ENCODE measurements around the gene LATS2.

LATS2 gene

DNA sequence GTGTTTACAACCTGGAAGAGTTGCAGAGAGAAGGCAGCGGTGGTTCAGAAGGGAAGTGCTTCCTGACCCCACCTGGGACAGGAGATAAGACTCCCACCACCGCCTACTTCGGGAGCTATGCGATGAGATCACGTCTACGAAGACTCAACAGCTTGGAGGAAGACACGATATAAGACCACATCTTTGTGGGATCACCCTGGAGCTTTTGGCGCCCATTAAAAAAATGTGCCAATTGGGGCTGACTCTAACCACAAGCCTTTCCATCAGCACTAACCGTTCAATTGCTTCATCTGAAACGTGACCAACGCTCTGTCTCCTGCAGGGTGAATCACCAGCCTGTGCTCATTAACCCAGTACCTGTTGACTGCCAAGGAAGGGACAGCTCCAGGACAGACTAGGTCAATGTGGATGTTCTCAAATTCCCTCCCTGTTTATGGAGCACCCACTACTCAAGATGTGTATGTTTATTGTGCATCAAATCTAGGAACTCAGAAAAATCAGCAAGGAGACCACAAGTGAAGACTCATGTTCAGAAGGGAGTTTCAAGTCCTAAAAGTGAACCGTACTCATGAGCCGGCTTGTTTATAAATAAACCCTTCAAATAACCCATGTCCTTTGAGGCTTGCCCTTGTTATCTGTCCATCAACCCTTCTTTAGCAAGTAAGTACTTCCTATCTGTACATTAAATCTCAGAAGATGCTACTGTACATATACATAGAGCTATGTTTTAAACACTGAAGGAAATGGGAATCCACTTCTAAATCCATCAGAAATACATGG lies 67.5 kb downstream of the LATS2 start:
- DNase-seq (ENCODE audit: low read depth, low spot score) = no peak

DNA sequence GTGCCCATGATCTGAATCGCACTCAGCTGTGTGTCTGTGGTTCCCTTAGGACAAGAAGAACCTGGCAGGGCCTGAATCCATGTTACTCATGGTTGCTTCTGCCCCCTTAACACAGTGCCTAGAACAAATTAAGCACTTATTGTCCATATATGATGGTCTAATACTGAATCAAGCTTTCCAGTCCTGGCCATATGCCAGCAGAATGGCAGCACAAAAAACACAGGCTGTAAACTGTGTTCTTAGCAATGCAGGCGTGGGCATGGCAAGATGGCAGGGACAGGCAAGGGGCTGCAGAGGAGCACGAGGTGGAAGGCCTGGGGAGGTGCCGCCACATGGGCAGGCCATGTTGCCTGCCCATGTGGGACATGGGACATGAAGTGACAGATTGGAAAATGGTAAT lies 68.2 kb downstream of the LATS2 start:
- DNase-seq (ENCODE audit: low read depth, low spot score) = no peak

DNA sequence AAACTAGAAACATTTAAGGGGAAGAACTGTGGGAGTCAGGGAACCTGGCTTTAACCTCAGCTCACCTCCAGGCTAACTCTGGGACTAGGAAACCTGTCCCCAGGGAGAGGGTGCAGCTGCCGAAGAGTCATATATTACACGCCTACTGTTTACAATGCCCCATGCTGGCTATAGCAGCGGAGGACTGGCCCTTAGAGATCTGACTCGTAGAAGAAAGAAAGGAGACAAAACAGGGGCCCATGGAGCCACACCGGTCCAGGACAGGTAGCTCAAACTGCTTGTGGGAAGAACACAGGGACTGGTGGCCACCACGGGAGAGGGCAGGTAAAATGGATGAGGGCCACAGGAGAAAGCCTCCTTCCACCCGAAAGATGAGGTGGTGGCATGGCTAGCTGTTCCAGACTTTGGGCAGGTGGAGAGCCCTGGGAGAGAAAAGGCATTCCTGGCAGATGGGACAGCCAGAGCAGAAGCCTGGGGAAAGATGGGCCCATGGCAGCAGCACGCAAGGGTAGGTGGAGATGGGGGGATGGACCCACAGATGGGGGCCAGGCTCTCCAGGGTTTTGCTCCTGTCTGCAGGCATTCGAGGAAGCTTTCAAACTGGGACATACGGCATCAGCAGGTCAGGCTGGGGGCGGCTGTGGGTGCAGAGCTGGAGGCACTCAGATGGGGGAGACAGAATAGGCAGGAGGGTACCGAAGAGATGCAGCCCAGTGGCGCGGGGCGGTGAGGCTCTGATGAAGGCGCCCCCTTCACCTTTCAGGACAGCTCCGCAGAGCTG lies 69.5 kb downstream of the LATS2 start:
- no peak for DNase-seq (ENCODE audit: low read depth, low spot score)

DNA sequence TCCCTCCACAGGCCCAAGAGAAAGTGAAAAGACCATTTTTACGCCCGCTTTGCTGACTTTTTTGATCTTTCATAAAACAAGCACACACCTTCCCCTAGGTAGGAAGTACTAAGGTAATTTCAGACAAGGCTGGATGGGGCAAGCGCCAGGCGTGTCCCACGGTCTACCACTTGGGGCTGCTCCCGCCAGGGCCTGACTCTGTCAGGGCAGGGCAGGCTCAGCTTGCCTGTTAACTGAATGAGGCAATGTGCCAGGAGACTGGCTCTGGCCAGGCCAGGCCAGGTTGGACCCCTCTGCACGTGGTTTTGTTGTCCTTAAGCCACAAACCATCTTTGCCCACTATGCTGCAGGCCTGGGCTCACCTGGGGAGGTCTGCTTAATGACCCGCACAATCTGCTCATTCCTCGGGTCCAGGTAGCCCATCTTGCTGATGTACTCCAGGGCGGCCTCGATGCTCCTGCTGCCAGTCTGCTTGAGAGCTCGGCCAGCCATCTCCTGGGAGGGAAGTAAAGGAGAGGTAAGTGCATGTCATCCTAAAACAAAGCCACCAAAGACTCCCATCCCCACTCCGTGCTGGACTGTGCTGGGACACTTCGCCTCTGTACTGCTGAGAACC lies 70.4 kb downstream of the LATS2 start:
- no peak for DNase-seq (ENCODE audit: low read depth, low spot score)

DNA sequence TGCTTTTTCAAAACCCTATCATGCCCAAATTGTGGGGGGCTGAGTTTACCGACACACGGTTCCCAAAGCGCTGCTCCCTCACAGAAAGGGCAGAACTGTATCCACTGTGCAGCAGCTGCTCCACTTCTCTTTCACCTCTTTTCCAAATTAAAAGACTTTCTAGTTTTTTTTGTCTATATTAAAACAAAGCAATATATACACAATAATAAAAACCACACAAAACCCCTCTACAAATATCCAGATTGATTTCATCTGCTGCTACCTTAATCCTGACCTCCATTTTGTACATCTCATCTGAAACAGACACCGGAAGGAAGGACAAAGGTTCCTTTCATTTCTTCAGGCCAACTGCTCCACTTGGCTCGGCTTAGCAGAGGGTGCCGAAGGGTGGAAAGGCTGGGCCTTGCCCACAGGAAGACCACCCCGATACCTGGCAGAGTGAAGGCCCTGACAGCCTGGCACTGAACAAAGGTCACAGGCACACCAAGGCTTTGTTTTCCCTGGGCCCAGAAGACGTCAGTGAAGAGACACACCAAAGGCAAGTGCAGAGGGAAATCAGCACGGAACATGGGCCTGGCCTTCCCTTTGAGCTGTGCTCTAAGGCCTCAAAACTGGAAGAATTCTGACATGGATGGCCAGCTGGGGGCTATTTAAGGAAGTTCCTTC lies 71.6 kb downstream of the LATS2 start:
- DNase-seq (ENCODE audit: low read depth, low spot score) = no peak

DNA sequence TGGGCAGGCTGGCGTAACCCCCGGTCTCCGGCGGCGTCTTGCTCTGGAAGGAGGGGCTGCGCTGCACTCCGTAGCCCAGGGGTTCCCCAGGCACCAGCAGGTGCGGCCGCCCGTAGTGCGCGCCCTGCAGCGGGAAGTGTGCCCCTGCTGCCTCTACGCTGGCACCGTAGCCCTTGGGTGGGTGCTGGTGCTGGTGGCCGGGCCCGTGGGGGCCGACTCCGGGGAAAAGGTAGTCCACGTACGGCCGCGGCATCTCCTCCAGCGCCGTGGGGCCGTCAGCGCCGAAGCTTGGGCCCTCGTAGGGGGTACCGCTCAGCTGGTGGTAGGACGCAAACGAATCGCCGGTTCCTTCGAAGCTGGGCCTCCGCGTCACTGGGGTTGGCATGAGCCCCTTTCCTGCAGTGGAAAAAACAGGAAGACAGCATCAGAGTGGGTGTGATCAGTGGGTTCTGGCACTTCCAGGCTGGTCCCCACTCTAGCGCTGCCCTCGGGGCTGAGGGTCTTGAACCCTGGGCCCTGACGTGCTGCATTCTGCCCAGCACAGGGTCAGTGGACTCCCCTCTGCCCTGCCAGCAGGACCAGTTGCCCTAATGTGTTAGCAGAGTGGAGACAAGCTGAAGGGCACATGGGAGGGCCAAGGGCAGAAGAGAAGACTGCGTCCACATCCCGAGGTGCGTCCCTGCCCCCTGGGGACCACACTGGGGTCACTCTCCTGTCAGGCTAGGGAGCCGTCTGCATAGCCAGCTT lies 72.3 kb downstream of the LATS2 start:
- no peak for DNase-seq (ENCODE audit: low read depth, low spot score)

DNA sequence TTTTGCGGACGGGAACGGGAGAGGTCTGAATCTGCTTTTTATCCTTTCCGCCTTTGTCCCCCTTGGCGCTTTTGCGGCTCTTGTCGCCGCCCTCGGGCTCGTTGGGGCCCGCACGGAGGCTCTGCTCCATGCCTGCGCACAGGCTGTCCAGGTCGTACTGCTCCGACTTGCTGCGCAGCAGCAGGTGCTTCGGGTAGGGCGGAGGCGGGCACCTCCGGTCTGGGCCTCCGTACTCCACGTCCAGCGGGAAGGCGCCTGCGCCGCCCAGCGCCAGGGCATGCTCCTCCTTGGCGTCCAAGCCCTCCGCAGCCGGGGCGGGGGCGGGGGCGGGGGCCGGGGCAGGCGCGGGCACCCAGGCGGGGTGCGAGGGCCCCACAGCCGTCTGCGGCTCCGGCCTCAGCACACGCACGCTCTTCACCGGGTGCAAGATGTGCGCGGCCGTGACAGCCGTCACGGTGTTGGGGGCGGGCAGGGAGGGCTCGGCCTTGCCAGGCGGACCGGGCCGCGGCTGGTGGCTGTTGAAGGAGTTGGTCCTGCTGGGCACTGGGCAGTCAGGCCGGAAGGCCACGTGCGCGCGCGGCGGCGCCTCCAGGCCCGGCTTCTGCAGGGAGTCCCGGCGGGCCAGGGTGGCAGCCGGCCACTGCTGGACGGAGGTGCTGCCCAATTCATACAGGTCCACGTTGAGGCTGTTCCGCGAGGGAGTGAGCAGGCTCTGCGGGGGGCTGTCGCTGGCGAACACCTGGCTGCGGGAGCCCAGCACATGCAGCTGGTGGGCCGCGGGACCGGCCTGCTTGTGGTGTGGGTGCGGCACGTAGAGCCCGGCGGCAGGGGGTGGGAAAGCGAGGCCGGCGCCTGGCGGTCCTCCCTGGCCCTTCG lies 73.1 kb downstream of the LATS2 start:
- DNase-seq (ENCODE audit: low read depth, low spot score) = no peak

DNA sequence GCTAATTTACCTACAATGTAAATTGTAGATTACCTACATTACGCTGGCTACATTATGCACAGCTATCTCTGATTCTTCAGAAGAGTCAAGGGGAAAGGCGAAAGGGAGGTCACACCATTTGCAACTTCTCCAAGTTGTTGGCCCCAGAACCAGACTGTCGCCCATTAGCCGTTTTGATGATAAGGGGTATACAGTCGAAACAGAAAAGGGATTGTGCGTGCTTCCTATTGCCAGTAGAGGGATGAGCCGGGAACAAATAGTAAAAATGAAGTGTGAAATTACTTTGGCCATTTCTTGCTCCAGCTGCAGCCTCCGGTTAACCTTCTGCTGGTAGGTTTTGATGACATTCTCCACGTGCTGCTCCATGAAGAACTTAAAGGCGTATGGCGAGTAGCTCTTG lies 73.8 kb downstream of the LATS2 start:
- DNase-seq (ENCODE audit: low read depth, low spot score) = no peak

DNA sequence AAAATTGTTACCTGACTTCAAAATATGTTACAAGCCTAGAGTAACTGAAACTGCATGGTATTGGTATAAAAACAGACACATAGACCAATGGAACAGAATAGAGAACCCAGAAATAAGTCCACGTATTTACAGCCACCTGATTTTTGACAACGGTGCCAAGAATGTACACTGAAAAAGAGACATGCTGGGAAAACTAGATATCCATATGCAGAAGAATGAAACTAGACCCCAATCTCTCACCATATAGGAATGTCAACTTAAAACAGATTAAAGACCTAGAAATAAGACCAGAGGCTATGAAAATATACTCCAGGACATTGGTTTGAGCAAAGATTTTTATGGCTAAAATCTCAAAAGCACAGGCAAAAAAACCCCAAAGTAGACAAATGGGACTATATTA lies 76.5 kb downstream of the LATS2 start:
- DNase-seq (ENCODE audit: low read depth, low spot score) = no peak

DNA sequence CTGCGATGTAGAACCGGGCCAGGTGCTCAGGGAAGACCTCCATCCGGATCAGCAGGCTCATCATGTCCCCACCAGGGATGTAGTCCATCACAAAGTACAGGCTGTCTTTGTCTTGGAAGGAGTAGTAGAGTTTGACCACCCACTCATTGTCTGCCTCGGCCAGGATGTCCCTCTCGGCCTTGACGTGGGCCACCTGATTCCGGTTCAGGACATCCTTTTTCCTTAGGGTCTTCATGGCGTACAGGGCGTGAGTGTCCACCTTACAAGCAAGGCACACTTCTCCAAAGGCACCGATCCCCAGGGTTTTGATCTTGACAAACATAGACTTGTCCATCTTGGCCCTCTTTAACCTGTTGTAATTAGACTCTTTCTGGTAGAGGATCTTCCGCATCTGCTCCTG lies 78.0 kb downstream of the LATS2 start:
- no peak for DNase-seq (ENCODE audit: low read depth, low spot score)

DNA sequence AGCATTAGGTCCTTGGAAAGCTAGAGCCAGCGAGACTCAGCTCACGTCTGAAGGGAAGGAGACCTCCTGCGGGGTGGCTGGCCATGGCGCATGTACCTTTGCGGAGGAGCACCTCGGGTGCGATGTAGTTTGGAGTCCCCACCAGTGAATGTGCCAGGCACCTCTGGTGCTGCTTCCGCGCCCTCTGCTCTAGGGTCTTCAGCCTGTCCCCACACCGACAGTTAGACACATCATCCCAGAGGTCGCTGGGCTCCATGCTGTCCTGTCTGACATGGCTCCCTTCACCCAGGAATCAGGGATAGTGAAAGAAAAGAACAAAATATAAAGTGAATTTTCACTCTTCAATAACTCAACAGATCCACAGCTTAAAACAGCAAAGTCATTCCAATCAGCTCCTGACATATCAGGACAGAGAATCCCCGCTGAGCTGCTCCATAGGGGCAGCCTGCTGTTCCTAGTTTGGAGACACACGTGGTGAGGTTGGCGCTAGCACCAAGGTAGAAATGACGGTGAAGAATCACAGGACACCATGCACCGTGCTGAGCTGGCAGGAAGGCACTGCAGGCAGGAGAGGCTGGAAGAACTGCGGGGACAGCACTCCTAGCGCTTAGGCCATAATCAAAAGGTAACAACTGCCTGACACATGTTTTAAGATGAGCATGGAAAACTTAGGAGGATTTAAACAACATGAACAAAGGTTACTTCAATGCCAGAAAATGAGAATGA lies 79.9 kb downstream of the LATS2 start:
- no peak for DNase-seq (ENCODE audit: low read depth, low spot score)

DNA sequence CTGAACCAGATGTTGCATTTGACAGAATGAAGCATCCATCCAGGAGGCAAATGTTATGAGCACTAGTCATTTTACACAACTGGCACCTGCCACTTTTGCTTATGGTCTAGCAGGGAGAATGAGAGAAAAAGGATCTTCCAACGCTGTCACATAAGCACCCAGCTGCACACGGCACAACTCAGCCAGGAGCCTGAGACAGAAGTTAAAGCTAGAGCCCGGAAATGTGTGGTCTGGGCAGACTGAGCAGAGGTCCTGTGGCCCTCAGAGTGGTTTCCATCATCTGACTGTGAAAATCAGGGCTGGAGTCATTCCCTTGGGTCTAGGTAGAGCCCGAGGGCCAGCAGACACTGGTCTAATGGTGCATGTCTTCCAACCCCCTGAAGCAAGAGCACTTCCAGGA lies 80.5 kb downstream of the LATS2 start:
- no peak for DNase-seq (ENCODE audit: low read depth, low spot score)

DNA sequence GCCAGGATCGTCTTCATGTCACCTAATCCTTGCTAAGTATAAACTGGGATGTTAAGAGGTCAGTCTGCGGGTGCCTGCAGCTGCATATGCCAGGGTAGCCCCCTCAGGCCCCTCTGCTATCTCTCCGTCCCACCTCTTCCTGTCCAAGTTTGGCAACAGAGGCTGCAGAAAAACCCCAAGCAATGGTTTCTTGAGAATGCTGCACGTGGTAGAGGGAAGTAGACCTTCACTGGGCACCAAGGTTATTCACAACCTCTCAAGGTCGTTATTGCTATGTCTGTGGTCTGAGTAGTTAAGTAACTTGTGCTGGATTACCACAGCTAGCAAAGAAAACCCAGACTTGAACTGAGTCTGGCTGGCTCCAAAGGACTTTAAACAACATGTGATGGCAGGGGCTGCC lies 81.0 kb downstream of the LATS2 start:
- DNase-seq (ENCODE audit: low read depth, low spot score) = no peak

DNA sequence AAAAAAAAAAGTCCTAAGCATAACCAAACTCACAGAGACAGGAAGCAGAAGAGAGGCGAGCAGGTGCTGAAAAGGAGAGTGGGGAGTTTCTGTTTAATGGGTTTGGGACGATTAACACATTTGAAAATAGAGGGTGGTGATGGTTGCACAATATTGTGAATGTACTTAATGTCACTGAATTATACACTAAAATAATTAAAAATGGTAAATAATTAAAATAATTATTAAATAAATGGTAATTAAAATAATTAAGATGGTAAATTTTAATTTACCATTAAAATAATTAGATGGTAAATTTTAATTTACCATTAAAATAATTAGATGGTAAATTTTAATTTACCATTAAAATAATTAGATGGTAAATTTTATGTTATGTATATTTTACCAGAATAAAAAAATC lies 84.0 kb downstream of the LATS2 start:
- no peak for DNase-seq (ENCODE audit: low read depth, low spot score)

DNA sequence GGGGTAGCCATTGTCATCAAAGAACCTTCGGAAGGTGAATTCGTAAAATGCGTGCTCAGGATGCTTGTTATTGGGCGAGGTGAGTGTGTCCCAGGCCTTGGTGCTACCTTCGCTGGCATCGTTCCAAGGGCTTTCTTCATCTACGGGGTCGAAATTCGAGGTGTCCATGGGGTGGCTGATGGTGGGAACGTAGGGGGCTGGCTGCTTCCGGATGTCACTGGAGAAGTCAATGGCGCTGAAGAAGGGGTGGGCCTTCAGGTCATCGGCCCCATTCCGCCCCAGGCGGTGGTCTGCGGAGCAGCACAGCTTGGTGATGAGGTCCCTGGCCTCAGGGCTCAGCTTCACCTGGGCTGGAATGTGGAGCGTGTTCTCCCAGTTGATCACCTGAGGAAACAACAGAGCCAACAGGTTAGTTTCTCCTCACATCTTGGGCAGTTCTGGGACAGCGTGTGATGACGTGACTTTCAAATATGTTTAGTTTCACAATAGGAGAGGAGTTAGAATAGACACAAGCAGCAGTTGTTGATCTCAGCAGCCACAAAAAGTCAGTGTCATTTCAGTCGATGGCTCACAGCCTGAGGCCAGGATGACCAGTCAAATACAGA lies 86.3 kb downstream of the LATS2 start:
- no peak for DNase-seq (ENCODE audit: low read depth, low spot score)

DNA sequence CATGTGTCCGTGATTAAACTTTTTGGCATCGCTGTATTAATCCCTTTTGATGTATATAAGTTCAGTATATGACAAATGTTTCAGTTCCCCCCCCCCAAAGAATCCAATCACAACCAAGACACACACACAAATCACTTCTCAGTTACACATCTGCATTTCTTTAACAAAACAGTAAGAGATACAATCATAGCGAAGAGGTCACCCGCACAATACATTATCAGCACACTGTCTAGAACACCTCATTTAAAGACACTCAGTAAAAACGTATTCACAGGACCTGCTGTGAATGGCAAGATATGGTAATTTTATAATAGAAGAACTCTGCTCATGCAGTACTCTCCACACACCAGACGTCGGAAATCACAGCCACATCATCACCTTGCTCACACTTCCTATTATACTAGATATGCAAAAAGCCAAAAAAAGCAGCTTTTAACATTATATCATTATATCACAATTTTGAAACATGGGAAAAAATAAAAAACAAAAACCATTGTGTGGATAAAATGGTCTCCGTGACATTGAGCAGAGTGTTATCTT lies 87.4 kb downstream of the LATS2 start:
- DNase-seq (ENCODE audit: low read depth, low spot score) = no peak

DNA sequence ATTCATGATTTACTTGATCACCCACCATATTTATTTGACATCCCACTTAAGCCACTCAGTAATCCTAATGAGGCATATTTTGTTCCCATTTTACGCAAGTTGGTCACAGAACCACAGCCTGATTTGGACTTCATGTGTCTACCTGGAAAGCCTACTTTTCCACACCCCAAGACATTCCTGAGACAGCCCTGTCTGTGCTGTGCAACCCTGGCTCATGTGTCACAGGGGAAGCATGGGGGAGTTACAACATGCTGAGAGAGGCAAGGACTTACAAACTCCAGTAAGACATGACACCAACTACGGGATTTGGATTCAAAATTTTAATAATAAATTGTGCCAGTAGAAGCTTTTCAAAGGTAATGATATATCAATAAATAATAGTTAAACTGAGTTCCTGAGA lies 88.7 kb downstream of the LATS2 start:
- DNase-seq (ENCODE audit: low read depth, low spot score) = no peak

DNA sequence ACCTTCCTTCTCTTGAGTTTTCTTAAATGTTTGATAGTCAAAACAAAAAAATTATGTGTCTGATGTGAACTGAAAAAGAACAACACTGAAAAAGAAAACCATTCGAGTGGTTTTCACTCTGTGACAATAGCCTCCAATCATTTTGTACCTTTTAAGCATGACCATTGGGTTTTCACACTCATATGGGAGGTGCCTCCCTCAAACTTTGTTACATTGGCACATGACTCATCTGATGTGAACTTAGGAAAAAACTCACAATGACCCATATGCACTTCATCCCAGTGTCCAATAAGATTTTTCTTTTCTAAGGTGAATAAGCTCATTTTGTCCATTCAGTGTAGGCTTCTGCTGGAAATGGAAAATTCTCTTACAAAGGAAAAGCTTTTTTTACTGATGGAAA lies 92.2 kb downstream of the LATS2 start:
- no peak for DNase-seq (ENCODE audit: low read depth, low spot score)

DNA sequence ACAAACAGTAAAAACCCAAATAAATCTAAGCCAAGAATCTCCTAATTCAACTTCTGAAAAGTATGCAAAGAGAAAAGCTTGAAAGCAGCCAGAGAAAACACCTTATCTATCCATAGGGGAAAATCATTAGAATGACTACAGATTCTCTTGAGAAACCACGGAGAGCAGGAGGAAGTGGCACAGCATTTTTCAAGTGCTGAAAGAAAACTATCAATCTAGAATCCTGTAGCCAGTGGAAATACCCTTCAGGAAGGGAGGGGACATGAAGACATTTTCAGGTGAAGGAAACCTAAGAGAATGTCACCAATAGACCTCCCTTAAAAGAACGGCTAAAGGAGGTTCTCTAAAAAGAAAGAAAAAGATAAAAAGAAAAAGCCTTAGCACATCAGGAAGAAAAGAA lies 92.6 kb downstream of the LATS2 start:
- DNase-seq (ENCODE audit: low read depth, low spot score) = no peak
